HG03457 (cell line): ENCODE measurements around the gene ASAP2.
A peak's percentile ranks its signal among the peaks of the same experiment; 100 is the strongest.

Source experiments
- ATAC-seq: cut with Tn5 transposase; IDR thresholded peaks from one replicate; pipeline ENCODE4 v1.9.1; 2021; ENCODE audit warnings: moderate number of reproducible peaks; ENCODE audit not compliant: unreplicated experiment

The ASAP2 gene

DNA sequence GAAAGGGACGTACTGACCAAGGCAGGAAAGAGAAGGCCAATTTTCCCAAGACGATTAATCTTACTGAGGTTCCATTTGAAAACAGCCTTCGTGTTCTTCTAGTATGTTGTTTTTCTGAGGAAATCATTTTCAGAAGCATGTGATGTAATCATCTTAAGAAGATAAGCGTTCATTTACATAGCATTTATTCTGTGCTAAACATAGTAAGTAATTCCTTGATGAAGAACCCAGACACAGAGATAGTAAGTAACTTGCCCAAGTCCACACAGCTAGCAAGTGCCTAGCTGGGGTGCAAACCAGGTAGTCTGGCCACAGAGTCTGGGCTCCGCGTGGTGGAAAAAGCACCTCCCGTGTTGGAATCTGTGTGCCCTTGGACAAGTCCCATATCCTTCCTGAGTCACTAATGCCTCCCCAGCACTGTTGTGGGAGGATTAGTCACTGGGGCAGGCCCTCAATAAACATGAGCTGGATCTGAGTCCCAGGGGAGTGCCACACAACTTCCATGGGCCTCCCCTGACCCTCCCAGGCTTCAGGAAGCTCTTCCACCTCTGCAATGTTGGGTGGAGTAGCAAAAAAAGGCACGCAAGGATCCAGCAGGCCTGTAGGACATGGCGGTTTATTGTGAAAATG is 26.9 kb upstream of the ASAP2 start:
- no peak for ATAC-seq

DNA sequence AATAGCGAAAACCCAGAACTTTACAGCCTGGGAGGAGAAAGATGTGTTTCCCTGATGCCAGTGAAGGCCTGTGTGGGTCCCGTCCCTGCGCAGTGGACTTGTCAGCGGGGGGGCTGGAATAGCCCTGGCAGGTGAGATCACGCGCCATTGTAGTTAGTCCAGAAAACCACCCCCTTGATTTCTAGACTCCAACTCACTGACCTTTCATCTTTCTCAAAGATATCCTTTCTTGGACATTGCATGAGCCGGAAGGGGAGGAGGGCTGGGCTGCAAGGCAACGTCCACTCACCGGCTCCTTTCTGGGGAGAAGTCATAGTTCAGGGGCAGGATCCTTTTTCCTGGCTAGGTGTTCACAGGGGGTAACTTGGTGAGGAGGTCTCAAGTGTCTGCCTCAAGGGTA is 22.3 kb upstream of the ASAP2 start:
- no peak for ATAC-seq

DNA sequence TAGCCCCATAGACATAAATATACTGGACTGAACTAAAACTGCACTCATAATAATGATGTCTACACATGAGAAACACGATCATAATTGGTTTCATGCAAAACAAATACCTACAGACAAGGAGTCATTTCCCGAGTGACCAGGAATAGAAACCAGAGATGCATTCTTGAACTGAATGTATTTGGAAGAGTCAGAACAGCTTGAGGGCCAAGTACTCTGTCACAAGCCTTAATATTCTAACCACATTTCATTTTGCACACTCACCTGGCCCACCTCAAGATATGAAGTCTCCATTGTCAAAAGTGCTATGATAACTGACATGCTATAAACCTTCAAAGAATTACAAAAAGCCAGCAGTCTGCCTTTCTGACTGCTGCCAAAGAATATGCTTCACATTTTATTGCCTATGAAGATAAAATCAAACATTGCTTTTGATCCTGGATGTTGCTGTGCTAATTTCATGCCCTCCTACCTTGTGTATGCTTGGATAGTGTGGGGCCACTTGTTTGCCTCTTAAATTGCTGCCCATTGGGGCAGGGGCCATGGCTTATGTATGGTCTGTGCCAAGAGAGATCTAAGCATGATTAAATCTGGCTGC is 18.9 kb upstream of the ASAP2 start:
- ATAC-seq: no peak

DNA sequence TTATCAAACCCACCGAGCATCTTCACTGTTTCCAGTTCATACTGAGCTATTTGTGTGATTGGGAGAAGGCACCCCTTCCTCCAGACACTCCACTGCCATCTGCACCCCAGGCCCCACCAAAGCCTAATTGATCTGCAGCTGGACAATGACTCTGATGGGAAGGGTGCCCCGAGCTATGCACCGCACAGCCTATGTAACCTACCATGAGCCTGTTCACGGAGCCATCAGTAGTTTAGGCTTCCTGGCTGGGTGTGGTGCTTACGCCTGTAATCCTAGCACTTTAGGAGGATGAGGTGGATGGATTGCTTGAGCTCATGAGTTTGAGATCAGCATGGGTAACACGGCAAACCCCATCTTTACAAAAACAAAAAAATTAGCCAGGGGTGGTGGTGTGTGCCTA is 17.8 kb upstream of the ASAP2 start:
- ATAC-seq: no peak

DNA sequence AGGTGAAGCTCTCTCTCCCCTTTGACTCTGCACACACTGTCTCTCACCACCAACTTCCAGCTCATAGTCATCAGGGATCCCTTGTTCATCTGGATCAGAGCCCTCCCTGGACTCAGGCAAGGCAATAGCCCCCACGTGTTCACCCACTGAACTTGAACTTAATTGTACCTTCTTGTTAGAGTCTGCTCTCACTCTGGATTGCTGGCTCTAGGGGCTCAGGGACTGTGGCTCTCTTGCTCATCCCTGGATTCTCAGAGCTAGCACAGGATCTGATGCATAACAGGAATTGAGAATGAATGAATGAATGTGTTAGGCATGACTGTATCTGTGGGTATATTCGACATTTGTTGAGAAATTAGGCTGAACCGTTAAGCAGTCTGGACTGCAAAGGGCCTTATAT is 16.7 kb upstream of the ASAP2 start:
- ATAC-seq: no peak

DNA sequence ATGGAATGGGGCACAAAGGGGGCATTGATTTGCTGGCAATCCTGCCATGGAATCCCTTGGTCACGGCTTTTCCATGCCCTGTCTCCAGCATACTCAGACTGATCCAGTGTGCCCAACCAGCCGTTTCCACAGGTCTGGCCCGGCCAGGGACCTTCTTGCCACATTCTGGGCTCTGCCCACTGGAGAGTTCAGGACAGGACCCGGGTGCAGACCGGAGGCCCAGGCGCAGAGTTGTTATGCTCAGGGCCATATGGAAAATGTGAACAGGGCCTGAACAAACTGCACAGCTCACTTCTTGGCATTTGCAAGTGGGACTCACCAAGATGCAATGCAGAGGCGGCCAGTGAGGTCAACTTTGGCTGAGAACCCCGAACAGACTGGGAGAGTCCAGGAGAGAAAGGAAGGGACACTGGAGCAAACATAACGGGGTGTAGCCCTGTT is 15.6 kb upstream of the ASAP2 start:
- ATAC-seq: no peak

DNA sequence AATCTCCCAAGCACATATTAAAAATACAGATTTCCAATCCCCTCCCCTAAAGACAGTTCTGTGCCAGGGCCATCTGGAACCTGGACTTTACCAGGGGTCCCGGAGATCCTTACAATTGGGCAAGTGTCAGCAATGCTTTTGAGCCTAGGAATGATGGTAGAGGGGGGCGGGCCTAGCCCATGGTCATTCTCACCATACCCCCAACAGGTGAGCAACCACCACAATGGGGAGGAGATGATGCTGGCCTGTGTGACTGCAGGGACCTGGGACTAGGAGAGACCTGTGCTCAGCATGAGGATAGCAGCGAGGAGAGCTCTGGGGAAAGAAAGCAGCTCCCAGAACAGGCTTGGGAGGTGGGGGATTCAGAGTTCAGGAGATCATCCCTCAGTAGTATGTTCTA is 13.9 kb upstream of the ASAP2 start:
- ATAC-seq: no peak

DNA sequence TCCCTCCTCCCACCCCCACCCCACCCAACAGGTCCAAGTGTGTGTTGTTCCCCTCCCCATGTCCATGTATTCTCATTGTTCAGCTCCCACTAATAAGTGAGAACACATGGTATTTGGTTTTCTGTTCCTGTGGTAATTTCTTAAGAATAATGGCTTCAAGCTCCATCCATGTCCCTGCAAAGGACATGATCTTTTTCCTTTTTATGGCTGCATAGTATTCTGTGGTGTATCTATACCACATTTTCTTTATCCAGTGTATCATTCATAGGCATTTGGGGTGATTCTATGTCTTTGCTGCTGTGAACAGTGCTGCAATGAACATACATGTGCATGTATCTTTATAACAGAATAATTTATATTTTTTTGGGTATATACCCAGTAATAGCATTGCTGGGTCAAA is 12.3 kb upstream of the ASAP2 start:
- no peak for ATAC-seq

DNA sequence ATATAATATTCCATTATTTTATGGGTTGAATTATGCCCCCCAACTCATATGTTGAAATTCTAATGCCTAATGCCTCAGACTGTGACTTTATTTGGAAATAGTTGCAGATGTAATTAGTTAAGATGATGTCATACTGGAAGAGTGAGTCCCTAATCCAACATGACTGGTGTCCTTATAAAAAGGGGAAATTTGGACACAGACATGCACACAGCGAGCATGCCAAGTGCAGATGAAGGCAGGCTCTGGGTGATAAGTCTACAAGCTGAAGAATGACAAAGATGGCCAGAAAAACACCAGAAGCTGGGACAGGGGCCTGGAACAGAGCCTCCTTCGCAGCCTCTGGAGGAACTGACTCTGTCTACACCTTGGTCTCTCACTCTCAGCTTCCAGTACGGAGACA is 10.0 kb upstream of the ASAP2 start:
- ATAC-seq: no peak

DNA sequence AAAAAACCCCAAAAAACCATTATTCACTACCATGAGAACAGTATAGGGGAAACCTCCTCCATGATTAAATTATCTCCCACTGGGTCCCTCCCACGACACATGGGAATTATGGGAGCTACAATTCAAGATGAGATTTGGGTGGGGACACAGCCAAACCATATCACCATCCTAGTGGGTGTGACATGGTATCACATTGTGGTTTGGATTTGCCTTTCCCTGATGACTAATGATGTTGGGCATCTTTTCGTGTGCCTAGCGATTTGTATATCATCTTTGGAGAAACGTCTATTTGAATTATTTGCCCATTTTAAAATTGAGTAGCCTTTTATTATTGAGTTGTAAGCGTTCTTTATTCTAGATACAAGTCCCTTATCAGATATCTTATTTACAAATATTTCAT is 8.7 kb upstream of the ASAP2 start:
- ATAC-seq: no peak

DNA sequence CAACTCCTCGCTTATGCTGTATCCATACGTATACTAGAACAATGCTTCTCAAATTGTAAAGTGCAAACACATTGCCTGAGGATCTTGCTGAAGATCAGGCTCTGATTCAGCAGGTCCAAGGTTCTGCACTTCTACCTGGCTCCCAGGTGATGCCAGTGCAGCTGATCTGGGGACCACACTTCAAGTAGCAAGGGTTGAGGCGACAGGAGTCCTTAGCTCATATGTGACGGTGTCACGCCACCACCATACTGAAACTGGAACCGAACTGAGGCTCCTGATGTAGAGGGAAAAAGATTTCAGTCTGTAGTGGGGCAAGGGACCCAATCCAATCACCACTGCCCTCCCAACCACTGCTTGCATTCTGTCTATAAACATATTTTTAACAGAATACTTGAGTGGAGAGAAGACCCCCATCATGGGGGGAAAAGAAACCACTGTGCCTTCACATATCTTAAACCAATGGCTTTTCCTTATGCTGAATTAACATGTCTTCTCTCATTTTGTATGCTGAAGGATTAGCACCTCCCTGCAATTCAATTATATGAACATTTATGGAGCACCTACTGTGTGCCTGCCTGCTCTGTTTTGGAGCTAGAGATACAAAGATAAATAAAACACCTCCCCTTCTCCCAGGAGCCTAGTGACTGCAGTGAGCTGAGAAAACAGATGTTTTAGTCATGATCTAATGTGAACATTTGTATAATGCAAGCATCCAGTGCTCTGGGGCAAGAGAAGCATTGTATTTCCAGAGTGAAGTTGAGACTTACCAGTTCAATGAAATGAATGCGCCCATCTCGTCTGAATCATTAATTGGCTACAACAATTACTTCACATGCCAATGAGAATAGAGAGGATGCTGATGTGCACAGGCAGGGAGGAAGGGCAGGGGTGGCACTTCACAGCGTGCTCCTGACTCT is 6.6 kb upstream of the ASAP2 start:
- ATAC-seq: no peak

DNA sequence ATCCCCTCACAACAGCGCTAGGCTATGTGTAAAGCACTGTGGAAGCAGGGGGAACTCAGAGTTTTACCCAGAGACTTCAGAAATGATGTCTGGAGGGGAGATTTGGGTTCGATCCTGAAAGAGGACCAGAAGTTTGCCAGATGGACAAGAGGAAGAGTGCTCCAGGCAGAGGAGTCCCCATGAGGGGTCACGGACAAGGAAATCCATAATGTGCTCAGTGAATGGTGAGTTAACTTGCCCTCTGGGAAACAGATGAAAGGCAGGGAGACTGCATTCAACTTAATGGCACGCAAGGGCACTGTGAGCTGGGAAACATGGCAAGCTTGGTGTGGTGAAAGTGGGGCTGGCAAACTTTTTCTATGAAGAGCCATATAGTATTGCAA is 6.0 kb upstream of the ASAP2 start:
- ATAC-seq: no peak

DNA sequence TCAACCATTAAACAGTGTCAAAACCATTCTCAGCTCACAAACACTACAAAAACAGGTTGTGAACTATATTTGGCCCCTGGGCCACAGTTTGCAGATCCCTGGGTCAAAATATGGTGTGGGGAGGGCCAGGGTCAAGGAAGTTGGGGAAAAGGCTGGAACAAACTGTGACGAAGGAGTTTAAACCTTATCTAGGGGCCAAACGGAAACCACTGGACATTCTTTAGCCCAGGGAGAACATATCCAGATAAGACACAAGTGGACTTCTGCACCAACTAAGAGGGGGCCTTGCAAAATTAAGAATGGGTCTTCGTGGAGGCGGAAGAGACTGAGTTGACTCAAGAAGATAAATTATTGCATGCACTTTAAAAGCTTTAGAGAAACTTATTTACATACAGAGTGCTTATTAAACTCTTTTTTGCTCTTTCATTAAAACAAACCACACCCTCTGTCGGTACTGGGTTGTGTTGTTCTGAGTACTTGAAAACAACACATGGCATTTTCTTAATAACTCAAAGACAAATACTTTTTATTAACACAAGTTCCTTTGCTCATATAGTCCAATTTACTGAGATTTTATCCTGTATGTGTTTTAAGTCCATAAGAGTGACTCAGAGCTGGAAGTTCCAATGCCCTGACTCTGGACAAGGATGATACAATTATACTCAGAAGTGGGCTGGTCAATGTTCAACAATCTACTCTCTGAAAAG is 5.3 kb upstream of the ASAP2 start:
- no peak for ATAC-seq

DNA sequence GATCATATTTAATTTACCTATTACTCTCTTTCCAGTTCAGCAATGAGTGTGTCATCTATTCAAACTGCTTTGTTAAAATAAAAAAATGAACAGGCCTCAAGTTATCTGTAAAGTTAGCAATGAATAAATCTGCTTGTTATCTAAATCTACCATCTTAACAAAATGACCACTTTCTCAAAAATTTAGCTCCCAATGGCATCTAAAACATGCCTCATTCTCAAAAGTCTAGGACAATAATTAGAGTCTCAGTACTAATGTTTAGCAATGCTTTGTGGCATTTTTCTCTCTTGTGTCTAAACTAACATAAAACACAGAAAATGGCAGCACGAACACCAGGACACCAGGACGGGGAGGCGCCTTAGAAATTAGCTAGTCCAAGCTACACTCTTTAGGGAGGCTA is 3.6 kb upstream of the ASAP2 start:
- no peak for ATAC-seq

DNA sequence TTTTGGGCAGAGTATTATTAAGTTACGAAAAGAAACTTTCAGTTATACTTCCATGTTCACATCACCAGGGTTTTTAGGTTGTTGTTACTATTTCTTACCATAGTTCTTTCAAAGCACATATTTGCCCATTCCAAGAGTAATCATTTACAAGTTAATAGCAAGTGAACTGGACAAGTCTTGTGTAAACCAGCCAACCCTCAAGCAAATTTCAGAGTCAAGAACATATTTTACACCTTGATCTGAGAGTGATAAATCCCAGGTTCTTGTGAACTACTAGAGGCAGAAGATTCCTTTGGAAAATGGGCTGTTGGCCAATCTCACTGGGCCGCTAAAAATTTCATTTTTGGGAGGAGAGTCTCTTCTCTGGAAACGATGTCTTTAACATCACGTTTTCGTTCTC is 2.7 kb upstream of the ASAP2 start:
- no peak for ATAC-seq

DNA sequence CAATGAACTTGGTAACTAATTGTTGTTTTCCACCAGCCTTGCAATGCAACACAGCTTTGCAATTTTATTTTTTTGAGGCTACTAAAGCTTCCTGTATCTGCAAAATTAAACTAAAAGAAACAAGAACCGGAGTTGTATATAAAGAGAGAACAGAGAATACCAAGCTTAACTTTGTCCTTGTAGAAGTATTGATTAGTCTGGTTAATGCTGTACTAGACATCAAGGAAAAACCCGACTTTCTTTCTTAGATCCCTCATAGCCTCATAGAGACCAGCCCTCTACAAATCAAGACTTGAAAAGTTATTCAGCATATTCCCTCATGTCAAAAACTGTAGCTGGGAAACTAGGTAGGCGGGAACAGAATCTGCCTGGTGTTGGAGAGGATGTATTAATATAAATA is 1.7 kb upstream of the ASAP2 start:
- ATAC-seq: no peak

DNA sequence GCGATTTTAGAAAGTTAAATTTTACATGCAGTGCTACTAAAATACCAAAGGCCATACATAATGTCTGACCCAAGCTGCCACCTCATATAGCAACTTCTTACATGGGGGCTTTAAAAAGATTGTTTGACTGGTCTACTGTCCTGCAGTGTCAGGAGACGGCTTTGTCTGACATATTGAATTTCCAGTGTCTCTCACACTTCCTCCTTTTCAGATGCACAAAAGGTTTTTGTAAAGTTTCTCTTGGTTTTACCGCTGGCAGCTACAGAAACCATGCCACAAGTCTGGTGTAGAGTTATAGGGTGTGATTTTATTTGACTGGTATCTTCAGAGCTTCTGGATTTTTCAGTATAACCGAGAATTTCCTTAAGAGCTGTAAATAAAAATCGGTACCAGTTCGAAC is 1.1 kb upstream of the ASAP2 start:
- no peak for ATAC-seq

DNA sequence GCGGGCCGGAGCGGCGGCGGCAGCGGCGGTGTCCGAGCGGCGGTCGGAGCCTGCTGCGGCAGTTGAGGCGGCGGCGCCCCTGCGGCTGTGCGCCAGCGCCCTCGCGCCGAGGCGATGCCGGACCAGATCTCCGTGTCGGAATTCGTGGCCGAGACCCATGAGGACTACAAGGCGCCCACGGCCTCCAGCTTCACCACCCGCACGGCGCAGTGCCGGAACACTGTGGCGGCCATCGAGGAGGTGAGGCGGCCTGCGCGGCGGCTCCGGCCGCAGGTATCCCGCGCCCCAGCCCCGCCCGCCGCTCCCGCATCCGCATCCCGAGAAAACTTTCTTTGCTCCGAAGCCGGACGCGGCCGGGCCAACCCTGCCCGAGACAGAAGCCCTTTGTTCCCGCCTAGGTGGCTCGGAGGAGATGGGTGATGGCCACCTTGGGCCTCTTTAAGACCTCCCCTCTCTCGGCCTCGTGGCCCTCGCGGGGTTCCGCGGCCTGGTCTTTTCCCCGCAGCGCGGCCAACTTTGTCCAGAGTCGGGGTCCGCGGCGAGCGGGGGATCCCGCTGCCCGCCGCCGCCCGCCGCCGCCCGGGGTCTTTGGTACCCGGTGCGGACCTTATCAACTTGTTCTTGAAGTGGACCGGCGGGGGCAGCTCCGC is 504 bp downstream of the ASAP2 start:
- ATAC-seq: peak; percentile 18

DNA sequence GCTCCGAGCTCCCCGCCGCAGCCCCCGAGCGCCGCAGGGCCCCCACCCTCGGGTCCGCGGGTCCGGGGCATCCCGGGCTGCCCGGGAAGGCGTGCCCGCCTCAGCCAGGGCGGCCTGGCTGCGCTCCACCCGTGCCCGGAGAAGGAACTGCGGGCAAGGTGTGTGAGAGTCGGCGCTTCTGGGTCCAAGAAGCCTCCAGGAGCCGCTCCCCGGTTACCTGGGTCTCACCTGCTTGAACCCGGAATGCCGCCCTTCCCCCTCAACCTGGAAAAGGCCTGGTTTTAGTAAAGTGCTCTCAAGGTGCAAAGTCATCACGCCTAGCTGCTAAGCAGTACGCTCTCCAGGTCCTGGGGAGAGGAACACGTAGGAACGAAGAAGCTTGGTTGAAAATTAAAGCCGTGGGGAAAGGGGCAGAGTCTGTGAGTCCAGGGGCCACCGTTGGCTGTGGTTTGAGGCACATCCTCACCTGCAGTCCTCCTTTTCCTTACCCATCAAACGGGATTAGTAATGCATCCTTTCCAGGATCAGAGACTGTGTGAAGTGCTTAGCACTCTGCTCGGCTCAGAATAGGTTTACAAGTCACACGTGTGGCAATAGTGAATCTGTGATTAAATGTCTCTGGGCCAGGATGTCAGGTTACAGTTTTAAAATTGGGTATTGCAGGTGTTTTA is 1.2 kb downstream of the ASAP2 start:
- ATAC-seq: no peak

DNA sequence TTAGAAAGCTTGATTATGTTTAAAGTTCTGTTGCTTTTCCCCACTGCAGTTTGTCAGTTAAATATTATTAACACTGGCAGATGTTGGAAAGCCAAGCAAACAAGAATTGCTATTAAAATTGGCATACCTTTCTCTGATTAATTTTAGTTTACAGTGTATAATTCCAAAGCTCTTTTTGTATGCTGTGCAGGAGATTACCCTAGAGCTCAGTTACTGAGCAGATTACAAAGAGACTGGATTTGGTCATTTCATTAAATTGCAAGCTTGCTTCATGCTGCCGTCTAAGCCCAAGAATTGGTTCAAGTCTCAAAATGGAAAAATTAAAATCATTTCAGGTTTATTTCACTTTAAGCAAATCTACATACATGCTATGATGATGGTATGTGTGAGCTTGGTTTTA is 2.3 kb downstream of the ASAP2 start:
- no peak for ATAC-seq

DNA sequence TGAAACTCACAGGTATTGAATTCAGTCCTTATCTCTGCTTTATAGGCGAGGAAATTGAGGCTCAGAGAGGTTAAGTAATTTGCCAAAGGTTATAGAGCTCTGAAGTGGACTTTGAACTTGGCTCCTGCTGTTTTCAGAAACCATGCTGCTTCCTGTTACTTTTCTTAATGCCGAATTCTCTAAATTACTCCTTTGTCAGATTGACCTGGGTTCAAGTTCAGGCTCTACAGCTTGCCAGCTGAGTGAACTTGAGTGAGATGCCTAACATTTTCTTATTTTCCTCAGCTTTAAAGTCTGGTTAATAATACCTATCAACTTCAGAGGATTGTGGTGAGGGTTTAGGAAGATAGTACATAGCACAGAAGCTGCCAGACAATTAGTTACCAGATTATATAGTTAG is 3.4 kb downstream of the ASAP2 start:
- ATAC-seq: no peak
